ENCODE data around the gene FGF9. TPM values are rescaled to one million over a fixed set of nuclear protein-coding genes. Genes with fewer than 3 reads are reported as not detected.

FGF9 gene
- total and polyA plus RNA-seq, 2 experiments from 2014 or later = 0.65 to 0.75 TPM

- 74 to 75% methylated on average over 6 of the region's 6 CpGs for WGBS, 2 experiments (ENCODE audit: low coverage in 1 of 2, low lambda C conversion rate in 2 of 2, missing lambda C conversion rate in 2 of 2)
- no peaks in the 10 kb centered on the region for H3K79me2 ChIP-seq (ENCODE audit: insufficient read depth)
Measured at GRCh38 chr13:21689097-21689496, 18.2 kb downstream of the FGF9 start.

GRCh38 chr13:21690955-21691354, 20.1 kb downstream of the FGF9 start:
- no peak overlapping the region for H3K27ac ChIP-seq
- no peaks in the 10 kb centered on the region for H3K9me3 ChIP-seq (ENCODE audit: low read depth)
- H3K4me3 ChIP-seq = no peak overlapping the region
- TF ChIP-seq EZH2 (IDR thresholded peaks at IDR 0.05; ENCODE audit: insufficient read depth, poor library complexity, severe bottlenecking) = no peak
- no peak for TF ChIP-seq EZH2phosphoT487 (IDR thresholded peaks at IDR 0.05; ENCODE audit: insufficient read depth, low read depth)
- no peak overlapping the region for H3K9ac ChIP-seq
- H3K4me2 ChIP-seq (ENCODE audit: unreplicated experiment) = no peak overlapping the region
- no peaks in the 10 kb centered on the region for H3K36me3 ChIP-seq (ENCODE audit: low read depth)
- H3F3A ChIP-seq (ENCODE audit: insufficient read depth) = no peaks in the 10 kb centered on the region
- H3K27me3 ChIP-seq (replicated peaks; ENCODE audit: insufficient read depth) = peaks cover 12% of the 10 kb centered on the region; the same call in 1 of the 2 replicates
- no peaks in the 10 kb centered on the region for H4K20me1 ChIP-seq (ENCODE audit: insufficient read depth)
- WGBS, 2 experiments (ENCODE audit: low coverage in 1 of 2, low lambda C conversion rate in 2 of 2, missing lambda C conversion rate in 2 of 2) = 56 to 64% methylated on average over 2 of the region's 2 CpGs
- no peaks in the 10 kb centered on the region for H3K79me2 ChIP-seq (ENCODE audit: insufficient read depth)
- no peak for DNase-seq
- H3K4me1 ChIP-seq (ENCODE audit: insufficient read depth) = no peaks in the 10 kb centered on the region
- no peaks in the 10 kb centered on the region for H3K9me2 ChIP-seq (ENCODE audit: insufficient read depth)
- no peak overlapping the region for H2AFZ ChIP-seq
- in situ Hi-C loops (cut with MboI) = no loop called here

More at GRCh38 chr13:21689097-21689496, 18.2 kb downstream of the FGF9 start:
- Histone ChIP-seq H3K9me3 (ENCODE audit: low read depth) (no peaks in the 10 kb centered on the region), H2AFZ (no peak overlapping the region), H3K4me1 (ENCODE audit: insufficient read depth) (peaks cover 10% of the 10 kb centered on the region), H3K4me3 (no peak overlapping the region), H3K9ac (no peak overlapping the region), H3K4me2 (ENCODE audit: unreplicated experiment) (no peak overlapping the region), H3K9me2 (ENCODE audit: insufficient read depth) (no peaks in the 10 kb centered on the region), H4K20me1 (ENCODE audit: insufficient read depth) (no peaks in the 10 kb centered on the region), H3F3A (ENCODE audit: insufficient read depth) (peaks cover 9% of the 10 kb centered on the region), H3K27me3 (replicated peaks; ENCODE audit: insufficient read depth) (peaks cover 12% of the 10 kb centered on the region; the same call in 1 of the 2 replicates), H3K27ac (no peak overlapping the region), H3K36me3 (ENCODE audit: low read depth) (no peaks in the 10 kb centered on the region)
- no peak for DNase-seq
- in situ Hi-C loops (cut with MboI) = no loop called here
- TF ChIP-seq EZH2 (IDR thresholded peaks at IDR 0.05; ENCODE audit: insufficient read depth, poor library complexity, severe bottlenecking) = no peak
- TF ChIP-seq EZH2phosphoT487 (IDR thresholded peaks at IDR 0.05; ENCODE audit: insufficient read depth, low read depth) = no peak

- H3K9me2 ChIP-seq (ENCODE audit: insufficient read depth) = no peaks in the 10 kb centered on the region
- H3K4me1 ChIP-seq (ENCODE audit: insufficient read depth) = no peaks in the 10 kb centered on the region
- no peak for DNase-seq
- 56 to 65% methylated on average over 10 of the region's 10 CpGs for WGBS, 2 experiments (ENCODE audit: low coverage in 1 of 2, low lambda C conversion rate in 2 of 2, missing lambda C conversion rate in 2 of 2)
- no peak overlapping the region for H2AFZ ChIP-seq
- no peak overlapping the region for H3K27ac ChIP-seq
- no peaks in the 10 kb centered on the region for H3F3A ChIP-seq (ENCODE audit: insufficient read depth)
- in situ Hi-C loops (cut with MboI) = no loop called here
- no peak for TF ChIP-seq EZH2phosphoT487 (IDR thresholded peaks at IDR 0.05; ENCODE audit: insufficient read depth, low read depth)
- TF ChIP-seq EZH2 (IDR thresholded peaks at IDR 0.05; ENCODE audit: insufficient read depth, poor library complexity, severe bottlenecking) = no peak
- no peaks in the 10 kb centered on the region for H3K9me3 ChIP-seq (ENCODE audit: low read depth)
- no peak overlapping the region for H3K4me2 ChIP-seq (ENCODE audit: unreplicated experiment)
- H3K27me3 ChIP-seq (replicated peaks; ENCODE audit: insufficient read depth) = peaks cover 12% of the 10 kb centered on the region; the same call in 1 of the 2 replicates
- no peak overlapping the region for H3K4me3 ChIP-seq
- no peaks in the 10 kb centered on the region for H3K36me3 ChIP-seq (ENCODE audit: low read depth)
- no peaks in the 10 kb centered on the region for H4K20me1 ChIP-seq (ENCODE audit: insufficient read depth)
- H3K79me2 ChIP-seq (ENCODE audit: insufficient read depth) = no peaks in the 10 kb centered on the region
- no peak overlapping the region for H3K9ac ChIP-seq
Measured at GRCh38 chr13:21691500-21691899, 20.6 kb downstream of the FGF9 start.

GRCh38 chr13:21691928-21692327, 21.1 kb downstream of the FGF9 start:
- Histone ChIP-seq H3F3A (ENCODE audit: insufficient read depth) (no peaks in the 10 kb centered on the region), H3K9me2 (ENCODE audit: insufficient read depth) (no peaks in the 10 kb centered on the region), H4K20me1 (ENCODE audit: insufficient read depth) (no peaks in the 10 kb centered on the region), H3K4me1 (ENCODE audit: insufficient read depth) (no peaks in the 10 kb centered on the region), H3K27me3 (replicated peaks; ENCODE audit: insufficient read depth) (peaks cover 12% of the 10 kb centered on the region; the same call in 1 of the 2 replicates), H3K9ac (no peak overlapping the region), H3K79me2 (ENCODE audit: insufficient read depth) (no peaks in the 10 kb centered on the region), H3K4me2 (ENCODE audit: unreplicated experiment) (no peak overlapping the region), H3K4me3 (no peak overlapping the region), H3K9me3 (ENCODE audit: low read depth) (no peaks in the 10 kb centered on the region), H3K27ac (no peak overlapping the region), H2AFZ (no peak overlapping the region), H3K36me3 (ENCODE audit: low read depth) (no peaks in the 10 kb centered on the region)
- 61 to 64% methylated on average over 5 of the region's 5 CpGs for WGBS, 2 experiments (ENCODE audit: low coverage in 1 of 2, low lambda C conversion rate in 2 of 2, missing lambda C conversion rate in 2 of 2)
- no peak for DNase-seq
- in situ Hi-C loops (cut with MboI) = no loop called here
- no peak for TF ChIP-seq EZH2 (IDR thresholded peaks at IDR 0.05; ENCODE audit: insufficient read depth, poor library complexity, severe bottlenecking)

GRCh38 chr13:21694831-21695230, 24.0 kb downstream of the FGF9 start:
- no peak for DNase-seq
- Histone ChIP-seq H3K36me3 (ENCODE audit: low read depth) (no peaks in the 10 kb centered on the region), H3K27ac (no peak overlapping the region), H3K9me2 (ENCODE audit: insufficient read depth) (no peaks in the 10 kb centered on the region), H3K4me2 (ENCODE audit: unreplicated experiment) (no peak overlapping the region), H4K20me1 (ENCODE audit: insufficient read depth) (no peaks in the 10 kb centered on the region), H3K4me3 (no peak overlapping the region), H3F3A (ENCODE audit: insufficient read depth) (no peaks in the 10 kb centered on the region), H2AFZ (no peak overlapping the region), H3K9ac (no peak overlapping the region), H3K79me2 (ENCODE audit: insufficient read depth) (no peaks in the 10 kb centered on the region), H3K9me3 (ENCODE audit: low read depth) (no peaks in the 10 kb centered on the region), H3K4me1 (ENCODE audit: insufficient read depth) (no peaks in the 10 kb centered on the region), H3K27me3 (replicated peaks; ENCODE audit: insufficient read depth) (peaks cover 9% of the 10 kb centered on the region; the same call in 1 of the 2 replicates)
- 58 to 67% methylated on average over 4 of the region's 4 CpGs for WGBS, 2 experiments (ENCODE audit: low coverage in 1 of 2, low lambda C conversion rate in 2 of 2, missing lambda C conversion rate in 2 of 2)
- no peak for TF ChIP-seq EZH2phosphoT487 (IDR thresholded peaks at IDR 0.05; ENCODE audit: insufficient read depth, low read depth)
- no peak for TF ChIP-seq EZH2 (IDR thresholded peaks at IDR 0.05; ENCODE audit: insufficient read depth, poor library complexity, severe bottlenecking)
- in situ Hi-C loops (cut with MboI) = no loop called here

All from GM23248 (cell line).